Ovary (tissue), 3 donors: ENCODE measurements around the gene LAMA2.

Experiments used
- CTCF ChIP-seq, 3 donors: fragments of 450-650 bp in 2 of 3; fragments of 200-600 bp in 1 of 3; IDR thresholded peaks; one replicate each; pipeline versions ENCODE4 v1.5.1 to v1.8.0; 2016 to 2022; ENCODE audit warnings: antibody characterized with exemption in 3 of 3, mild to moderate bottlenecking in 1 of 3
- POLR2A ChIP-seq: fragments of 450-650 bp; IDR thresholded peaks from one replicate; pipeline ENCODE4 v1.6.1; 2017; ENCODE audit warnings: antibody characterized with exemption, mild to moderate bottlenecking, moderate library complexity
- donor health status: DM: no; HTN: no; CAD: no.

GRCh38 chr6:128899341-128900050 is 16.6 kb downstream of the LAMA2 start:
- TF ChIP-seq CTCF (IDR thresholded peaks at IDR 0.05) (no peak), POLR2A (no peak)
